GM21390 (cell line): ENCODE results near the gene ARFRP1.

ENCODE experiments used
- ATAC-seq: cut with Tn5 transposase; IDR thresholded peaks from one replicate; pipeline ENCODE4 v1.9.1; 2021; ENCODE audit not compliant: unreplicated experiment

ARFRP1 gene, protein sequence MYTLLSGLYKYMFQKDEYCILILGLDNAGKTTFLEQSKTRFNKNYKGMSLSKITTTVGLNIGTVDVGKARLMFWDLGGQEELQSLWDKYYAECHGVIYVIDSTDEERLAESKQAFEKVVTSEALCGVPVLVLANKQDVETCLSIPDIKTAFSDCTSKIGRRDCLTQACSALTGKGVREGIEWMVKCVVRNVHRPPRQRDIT

DNA sequence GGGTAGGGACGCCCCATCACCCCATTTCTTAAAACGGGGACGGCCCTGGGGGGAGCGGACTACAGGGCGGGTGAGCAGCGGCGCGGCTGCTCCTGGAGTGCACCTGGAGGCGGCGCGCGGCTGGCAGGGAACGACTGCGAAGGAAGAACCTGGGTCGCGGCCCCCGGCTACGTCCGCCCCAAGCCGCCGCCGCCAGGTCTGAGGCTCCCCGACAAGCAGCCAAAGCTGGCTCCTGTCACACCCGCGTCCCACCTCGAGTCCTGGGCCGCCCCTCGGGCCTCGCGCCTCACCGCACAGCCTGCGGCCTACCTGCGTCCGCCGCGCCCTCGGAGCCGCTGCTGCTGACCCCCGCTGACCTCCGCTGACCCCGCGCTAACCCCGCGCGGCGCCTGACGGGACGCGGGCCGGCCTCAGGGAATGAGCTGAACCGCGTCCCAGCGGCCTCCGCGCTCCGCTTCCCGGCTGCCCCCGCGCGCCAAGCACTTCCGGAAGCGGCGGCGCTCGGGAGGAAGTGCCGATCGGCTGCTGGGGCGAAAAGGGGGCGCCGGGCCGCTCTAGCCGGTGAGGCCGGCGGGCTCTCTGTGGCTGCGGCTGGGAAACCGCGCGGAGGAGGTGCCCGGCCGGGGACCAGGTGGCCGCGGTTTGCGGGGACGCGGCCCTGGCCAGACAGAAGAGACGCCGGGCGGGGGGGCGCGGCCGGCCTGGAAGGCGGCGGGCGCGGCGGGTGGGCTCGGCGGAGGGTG lies at the start of gene ARFRP1, which contains the start of gene ZGPAT:
Gene ARFRP1, minus strand, starts transcription at position 419 of the 743 bp plus-strand sequence. CDS start 885 bp downstream, outside the sequence.
Gene ZGPAT, plus strand, starts transcription at position 482 of the 743 bp plus-strand sequence. CDS start 542 bp downstream, outside the sequence.
- peak; percentile 65 for ATAC-seq

DNA sequence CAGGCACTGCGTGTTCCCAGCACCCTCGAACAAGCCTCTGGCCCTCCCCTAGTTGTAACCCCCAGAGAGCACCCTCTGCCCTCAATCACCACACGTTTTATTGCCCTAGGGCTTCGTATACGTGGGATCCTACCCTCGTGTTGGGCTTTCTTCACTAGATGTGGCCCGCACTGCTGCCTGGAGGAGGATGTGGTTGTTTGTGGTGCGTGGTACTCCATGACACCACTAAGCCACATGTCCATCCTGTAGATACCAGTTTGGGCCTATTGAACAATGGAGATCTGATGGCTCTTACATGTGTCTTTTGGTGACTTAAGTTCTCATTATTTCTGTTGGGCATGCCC lies 48.8 kb upstream of the ARFRP1 start:
- no peak for ATAC-seq

DNA sequence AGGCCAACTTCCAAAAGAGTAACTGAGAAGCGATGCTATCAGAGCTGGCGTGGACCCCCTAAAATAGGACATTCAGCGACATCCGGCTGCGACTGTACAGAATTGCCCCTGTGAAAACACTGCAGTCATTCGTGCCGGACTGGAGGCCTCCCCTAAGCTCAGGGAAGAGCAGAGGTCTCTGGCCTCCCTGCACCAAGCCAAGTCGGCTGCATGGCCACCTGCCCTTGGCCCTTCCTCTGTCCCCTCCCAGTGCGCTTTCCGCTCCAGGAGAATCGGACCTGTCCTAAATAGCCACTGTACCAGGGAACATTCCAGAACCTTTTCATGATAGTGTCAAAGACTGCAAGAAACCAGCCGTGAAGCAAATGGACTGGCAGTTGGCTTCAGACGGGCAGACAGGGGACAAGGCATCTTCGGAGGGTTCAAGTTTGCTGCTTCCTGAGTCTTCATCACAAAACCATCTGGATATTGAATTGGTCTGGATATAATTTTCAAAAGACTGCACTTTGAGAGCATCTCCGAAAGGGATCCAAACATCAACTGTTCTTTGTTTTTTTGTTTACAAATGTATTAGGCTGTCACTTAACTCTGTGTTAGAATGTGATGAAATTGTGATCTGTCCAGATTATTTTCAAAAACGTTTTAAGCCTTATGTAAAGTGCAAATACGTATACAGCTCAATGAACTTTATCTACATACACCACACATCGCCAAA lies 48.3 kb upstream of the ARFRP1 start:
- no peak for ATAC-seq

DNA sequence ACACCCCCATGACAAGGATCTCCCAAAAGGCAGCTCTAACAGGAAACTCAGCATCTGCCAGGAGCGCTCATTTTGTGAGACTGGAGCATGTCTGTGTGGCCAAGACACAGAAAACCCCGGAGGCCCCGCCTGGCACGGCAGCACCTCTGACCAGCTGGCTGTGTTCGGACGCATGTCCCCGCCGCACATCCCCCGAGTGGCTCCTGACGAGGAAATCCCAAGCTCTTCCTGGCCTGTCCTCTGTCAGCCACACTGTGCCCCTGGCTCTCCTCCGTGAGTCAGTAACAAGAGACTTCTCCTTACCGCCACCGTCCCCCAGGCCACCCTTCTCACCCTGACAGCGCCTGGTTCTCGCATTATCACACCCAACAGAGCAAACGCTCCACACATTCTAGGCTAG lies 46.2 kb upstream of the ARFRP1 start:
- no peak for ATAC-seq

DNA sequence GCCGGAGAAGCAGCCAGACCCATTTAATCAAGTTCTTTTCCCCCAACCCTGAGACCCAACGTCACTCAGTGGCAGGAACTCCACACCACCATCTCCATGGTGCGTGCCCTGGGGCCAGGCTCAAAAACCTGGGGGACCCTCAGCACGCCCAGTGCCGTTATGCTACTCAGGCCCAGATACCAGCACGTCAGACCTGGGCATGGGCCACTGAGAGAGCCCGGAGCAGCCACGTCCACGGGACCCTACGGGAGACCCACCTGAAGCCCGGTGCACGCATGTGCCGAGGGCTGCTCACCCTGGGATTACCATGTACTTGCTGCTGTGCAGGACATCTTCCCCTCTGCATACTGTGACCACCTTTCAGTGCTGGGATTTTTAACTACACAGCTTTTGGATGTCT lies 45.6 kb upstream of the ARFRP1 start:
- ATAC-seq, result no peak

DNA sequence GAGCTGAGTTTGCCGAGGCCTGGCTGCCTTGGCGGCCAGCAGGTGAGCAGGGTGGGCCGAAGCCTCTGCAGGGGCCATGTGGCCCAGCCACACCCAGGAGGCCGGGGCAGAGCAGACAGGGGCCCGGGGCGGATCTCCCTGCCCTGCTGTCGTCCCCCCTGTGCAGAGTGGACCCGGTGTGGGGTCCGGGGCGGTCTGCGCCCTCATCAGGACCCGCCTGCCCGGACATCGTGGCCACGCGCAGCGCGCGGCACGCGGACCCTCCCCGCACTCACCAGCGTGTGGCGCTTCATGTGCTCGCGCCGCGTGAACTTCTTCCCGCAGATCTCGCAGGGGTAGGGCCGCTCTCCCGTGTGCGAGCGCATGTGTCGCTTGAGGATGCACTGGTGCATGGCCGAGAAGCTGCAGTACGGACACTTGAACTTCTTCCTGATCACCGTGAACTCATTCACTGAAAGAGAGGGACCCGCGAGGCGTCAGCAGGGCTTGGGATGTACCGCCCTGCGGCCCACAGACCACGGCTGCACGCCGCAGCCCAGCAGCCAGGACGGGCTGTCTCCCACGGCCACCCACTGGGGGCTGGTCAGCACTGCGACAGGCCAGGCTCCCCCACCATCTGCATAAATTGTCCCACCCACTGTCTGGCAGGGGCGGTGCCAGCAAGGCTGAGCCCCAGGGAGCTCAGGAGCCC lies 44.8 kb upstream of the ARFRP1 start:
- no peak for ATAC-seq

DNA sequence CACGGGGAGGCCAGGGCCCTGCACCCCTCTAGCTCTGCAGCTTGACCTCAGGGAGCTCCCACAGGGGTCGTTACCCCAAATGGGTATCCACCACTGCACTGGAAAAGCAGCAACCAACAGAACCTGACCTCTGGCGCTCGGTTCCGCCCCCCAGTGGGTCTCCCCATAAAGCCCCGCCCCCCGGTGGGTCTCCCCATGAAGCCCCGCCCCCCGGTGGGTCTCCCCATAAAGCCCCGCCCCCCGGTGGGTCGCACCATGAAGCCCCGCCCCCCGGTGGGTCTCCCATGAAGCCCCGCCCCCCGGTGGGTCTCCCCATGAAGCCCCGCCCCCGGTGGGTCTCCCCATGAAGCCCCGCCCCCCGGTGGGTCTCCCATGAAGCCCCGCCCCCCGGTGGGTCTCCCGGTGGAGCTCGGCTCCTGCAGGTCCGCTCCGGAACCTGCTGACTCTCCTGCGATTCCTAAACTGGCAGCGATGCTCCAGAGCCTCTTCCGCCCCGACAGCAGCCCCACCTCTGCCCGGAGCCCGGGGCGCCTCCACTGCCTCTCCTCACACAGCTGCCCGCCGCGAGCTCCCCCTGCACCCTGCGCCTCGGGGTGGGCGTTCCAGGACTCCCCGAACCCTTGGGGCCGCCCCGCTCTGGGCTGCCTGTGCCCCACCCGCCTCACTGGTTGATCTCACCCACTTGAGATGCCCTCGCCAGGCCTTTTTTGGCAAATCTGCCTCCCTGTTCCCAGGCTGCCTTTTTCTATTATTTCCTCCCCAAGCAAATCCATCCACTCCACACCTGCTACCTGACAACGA lies 43.9 kb upstream of the ARFRP1 start:
- no peak for ATAC-seq

DNA sequence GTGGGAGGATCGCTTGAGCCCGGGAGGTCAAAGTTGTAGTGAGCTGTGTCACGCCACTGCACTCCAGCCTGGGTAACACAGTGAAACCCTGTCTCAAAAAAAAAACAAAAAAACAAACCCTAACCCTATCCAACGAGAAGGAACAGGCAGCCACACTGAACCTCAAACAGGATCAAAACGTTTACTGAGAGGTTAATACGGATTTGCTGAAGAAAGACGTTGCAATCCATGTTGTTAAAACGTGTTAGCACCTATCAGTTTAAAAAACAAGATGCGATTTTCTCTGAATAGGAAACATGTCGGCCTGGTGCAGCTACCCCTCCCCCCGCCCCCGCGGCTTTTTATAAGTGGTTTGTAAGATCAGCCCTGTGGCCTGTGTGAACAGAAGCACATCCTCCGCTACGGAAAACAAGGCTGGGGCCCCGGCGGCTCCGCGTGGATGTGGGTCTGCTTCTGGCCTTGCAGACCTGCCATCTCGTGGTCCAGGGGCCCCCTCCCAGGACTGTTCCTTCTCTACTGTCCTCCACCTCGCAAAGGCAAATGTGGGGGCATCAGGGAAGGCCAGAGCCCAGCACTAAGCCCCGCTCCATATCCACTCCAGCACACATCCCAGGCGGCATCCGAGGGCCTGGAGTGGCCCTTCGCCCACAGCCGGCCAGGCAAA lies 43.2 kb upstream of the ARFRP1 start:
- no peak for ATAC-seq

DNA sequence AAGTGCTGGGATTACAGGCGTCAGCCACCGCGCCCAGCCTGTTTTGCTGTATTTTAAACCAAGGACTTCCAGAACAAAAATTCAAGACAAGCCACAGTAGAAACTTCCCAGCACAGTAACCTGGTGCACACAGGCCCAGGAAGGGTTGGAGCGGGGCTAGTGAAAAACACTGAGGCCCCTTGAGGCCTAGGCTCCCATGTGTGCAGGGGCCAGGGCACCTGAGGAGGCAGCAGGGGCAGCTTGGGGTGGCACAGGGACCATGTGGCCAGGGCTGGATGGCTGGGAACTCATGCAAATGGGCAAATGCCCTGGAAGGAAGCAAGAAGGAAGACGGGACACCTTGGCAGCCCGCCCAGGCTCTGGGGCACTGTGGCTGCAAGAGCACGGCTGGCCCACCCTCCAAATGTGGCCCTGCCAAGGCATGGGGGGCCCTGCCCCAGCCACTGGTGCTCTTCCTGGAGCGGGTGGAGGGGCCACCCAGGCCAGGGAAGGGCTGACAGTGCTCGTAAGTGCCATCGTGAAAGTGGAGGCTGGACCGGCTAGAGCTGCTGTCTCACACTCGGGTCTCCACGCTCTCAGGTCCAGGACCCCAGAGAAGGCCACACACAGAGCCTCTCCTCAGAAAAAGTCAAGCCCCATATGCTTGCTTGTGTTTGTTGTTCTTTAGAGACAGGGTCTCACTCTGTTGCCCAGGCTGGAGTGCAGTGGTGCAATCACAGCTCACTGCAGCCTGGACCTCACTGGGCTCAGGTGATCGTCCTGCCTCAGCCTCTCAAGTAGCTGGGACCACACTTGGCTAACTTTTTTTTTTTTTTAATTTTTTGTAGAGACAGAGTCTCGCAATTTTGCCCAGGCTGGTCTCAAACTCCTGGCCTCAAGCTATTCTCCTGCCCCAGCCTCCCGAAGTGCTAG lies 42.1 kb upstream of the ARFRP1 start:
- ATAC-seq, result no peak

DNA sequence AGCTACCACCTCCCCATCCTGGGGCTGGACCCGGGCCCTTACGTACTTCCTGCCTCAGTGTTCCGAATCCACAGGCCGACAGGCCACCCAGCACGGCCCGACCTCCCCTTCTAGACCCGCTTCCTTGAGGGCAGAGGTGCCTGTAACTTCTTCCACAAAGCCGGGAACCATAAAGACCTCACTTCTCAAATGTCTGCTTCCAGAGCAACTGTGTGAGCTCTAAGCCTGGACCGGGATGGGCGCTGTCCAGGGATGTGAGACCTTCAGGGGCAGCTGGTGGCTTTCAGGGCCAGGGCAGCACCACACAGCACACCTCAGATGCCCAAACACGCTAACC lies 41.1 kb upstream of the ARFRP1 start:
- ATAC-seq, result no peak

DNA sequence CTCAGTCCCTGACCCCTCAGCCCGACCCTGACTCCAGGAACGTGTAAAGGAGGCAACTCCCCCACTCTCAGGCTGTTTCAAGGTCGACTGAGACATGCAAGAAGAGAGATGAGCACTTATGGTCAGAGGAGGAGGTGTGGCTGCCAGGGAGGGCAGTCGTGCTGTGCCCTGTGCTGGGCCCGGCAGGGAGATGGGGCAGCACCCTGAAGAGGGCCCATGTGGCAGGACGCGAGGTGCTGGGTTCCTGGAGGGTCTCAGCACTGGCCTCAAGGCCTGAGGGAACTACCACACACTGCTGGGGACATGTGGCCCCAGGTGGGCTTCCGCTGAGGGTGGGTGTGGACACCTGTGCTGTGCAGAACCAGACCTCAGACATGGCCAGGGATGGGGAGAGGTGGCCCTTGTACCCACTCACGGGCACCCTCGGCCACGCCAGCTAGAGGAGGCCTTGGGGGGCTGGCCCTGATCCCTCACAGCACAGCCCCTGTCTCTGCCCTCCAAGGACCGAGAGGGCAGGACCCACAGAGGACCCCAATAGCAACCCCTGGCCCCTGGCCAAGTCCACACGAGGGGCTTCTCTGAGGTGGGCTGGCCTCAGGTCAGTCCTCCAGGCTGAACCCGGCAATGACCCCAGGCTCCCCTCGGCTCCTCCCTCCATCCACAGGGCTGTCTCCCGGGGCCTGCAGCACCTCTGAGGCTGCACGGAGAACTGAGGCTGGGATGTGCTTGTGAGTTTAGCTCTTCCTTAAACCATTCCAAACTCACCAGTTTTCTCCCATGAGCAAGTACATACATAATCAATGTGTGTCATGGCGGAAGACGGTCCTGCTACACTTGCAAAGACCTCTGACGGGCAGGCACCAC lies 40.5 kb upstream of the ARFRP1 start:
- no peak for ATAC-seq

DNA sequence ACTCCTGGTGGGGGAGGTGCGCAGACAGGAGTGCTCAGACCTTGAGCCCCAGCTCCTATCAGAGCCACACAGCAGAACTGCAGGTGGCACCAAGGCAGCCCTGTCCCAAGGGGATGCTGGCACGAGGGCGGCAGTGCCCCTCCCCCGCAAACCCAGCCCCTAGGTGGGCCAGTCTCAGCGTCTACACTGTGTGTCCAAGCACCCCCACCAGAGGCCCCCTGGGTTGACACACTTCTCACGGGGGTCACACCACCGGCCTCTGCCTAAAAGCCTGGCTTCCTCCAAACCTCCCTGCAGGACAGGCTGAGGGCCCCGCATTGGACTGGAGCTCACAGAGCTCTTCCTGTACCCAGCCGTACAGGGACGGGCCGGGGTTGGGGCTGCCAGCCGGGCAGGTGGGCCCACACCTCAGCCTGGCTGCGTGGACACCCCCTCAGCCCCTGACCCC lies 39.9 kb upstream of the ARFRP1 start:
- no peak for ATAC-seq

DNA sequence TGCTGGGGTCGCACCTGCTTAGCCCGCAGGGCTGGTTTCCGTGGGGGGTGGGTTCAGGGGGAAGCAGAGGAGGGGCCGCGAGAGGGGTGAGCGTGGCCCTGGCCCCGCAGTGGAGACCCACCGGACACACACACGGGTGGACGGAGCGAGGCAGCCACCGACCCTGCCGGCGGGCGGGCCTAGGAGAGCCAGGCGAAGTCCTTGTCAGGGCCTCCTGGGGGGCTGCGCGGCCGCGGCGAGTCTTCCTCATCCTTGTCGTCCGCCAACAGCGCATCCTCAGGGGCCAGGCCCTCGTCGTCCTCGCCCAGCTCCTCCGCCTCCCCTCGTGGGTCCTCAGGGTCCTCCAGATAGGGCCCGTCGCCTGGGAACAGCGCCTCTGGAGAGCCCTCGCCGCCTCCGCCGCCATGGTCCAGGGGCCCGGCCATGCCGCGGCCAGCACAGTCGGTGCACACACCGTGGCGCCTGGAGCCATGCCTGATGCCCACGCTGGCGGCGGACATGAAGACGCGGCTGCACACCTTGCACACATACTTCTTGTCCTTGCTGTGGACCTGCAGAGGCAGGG lies 39.1 kb upstream of the ARFRP1 start:
- ATAC-seq, result no peak

DNA sequence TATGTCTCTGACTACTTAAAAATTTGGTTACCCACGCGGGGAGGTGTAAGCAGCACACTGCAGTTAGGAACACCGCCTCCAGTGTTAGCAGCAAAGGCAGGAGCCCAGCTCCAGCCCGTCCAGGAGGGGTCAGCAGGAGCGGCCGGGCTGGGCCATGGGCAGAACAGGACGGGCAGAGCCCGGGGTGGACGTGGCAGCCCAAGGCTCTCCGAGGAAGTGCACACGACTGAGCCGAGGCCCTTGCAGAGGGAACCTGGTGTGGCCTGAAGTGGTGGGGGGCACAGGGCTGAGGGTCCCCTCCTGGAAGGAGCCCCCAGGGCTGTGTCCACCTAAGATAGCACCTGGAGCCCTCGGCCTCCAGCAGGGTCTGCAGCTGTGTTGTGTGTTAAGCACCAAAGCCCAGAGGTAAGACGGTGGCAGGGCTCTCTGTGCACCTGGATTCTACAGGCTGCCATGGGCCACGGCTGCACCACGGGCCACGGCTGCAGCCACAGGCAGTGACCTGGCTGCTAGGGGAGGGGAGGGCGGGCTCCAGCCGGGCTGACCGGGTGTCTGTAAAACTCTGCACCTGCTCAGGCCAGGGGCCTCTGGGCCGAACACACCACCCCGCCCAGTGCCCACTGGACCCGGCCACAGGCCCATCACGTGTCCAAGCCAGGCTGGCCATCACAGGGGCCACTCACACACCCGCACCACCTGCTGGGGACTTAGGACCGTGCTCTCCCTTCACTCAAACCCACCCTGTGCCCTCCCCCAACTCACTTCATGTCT lies 38.4 kb upstream of the ARFRP1 start:
- no peak for ATAC-seq

DNA sequence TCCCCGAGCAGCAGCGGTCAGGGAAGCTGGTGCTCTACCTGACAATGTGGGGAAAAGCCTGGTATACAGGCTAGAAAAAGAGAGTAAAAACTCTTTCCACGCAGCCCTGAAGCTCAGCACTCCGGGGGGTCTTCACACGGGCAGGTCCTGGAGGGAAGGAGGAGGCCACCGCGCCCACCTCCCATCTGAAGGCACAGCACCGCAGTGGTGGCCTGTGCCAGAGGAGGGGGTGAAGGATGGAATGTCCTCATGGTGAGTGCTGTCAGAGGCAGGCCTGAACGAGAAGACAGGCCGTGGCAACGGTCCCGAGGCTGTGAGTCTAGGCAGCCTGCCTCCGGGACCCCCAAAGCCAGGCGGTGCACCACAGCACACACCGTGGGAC lies 37.6 kb upstream of the ARFRP1 start:
- no peak for ATAC-seq

DNA sequence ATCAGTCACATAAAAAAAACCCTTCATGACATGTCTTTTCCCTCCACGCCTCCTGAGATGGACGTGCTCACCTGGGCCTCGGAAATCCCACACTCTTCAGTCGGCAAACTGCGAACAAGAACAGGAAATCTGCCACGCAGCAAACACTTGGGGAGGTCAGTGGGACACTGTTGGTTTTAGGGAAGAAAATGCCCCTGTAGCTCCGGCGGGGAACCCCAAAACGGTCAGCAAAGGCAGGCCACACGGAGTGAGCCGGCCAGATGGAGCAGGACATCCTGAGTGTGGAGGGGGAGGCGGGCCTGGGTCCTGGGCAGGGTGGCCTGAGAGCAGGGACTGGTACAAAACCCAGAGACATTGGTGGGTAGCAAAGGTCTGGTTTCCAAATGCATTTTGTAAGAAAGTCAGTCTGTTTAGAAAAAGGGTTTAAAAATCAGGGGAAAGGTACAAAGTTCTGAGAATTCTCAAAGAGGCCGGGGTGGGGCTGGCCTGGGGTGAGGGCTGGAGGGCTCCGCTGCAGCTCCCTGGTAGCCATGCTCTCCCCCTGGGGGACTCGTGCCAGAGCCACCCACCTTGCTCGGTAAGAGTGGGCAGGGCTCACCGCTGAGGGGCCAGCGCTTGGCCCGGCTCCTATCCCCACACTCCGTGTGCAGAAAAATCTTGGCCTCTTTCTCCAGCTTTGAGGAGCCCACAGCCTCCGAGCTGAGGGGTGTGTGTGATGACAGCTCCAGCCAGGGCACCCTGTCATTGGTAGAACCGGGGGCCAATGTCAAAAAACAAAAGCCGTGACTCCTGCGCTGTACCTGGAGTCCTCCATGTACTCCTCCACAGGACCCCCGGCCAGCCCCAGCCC lies 37.0 kb upstream of the ARFRP1 start:
- no peak for ATAC-seq
